ENCODE measurements around the gene YBX1.

- TF ChIP-seq EP300 (IDR thresholded peaks at IDR 0.05) (no peak), CTCF (IDR thresholded peaks at IDR 0.05) (peak in 5 of 6 experiments; percentile 33 to 67 (median 51))
Observed at GRCh38 chr1:42747125-42747524, 64.9 kb downstream of the YBX1 start.

All from upper lobe of left lung (tissue), 4 donors.